Measurements from ENCODE around the gene JOSD1. TPM values are rescaled to one million over a fixed set of nuclear protein-coding genes. Genes with fewer than 3 reads are reported as not detected.

The JOSD1 gene
- total and polyA plus RNA-seq, 2 donors (not counting 1 experiment from before 2014, with no cell fraction given): 40.5 to 59.1 TPM

DNA sequence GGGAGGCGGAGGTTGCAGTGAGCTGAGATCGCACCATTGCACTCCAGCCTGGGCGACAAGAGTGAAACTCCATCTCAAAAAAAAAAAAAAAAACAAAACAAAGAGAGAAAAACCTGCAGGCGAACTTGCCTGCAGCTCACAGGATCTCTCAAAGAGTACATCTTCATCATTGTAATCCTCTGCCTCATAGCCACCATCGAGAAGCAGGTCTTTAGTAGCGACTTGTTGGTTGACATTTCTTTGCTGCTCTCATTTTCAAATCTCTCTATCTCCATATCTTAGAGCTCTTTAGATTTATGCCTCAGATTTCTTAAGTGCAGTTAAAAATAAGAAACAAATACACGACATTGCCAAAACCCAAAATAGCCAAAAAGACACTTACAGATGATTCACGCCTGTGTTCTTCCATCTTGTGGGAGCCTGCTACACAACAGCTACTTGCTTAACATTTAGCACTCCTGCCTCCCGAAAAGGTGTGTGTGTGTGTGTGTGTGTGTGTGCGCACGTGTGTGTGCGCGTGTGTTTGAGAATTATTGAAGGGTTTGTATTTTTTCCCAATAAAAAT is 59.2 kb downstream of the JOSD1 start:
- H3K9ac ChIP-seq (ENCODE audit: insufficient read depth, low read length): no peak overlapping the region
- no peaks in the 10 kb centered on the region for H3K36me3 ChIP-seq (ENCODE audit: control insufficient read depth, insufficient read depth, low read length)
- H2AFZ ChIP-seq (ENCODE audit: low read length): no peak overlapping the region
- H3K9me3 ChIP-seq (ENCODE audit: control insufficient read depth, insufficient read depth, low read depth, low read length): no peaks in the 10 kb centered on the region
- no peaks in the 10 kb centered on the region for H3K79me2 ChIP-seq (ENCODE audit: control insufficient read depth, insufficient read depth, low read length)
- H3K4me2 ChIP-seq (ENCODE audit: extremely low read depth, insufficient read depth, low read length): no peak overlapping the region
- no peaks in the 10 kb centered on the region for H3K27me3 ChIP-seq (ENCODE audit: control insufficient read depth, insufficient read depth, low read length)
- no peak for TF ChIP-seq EZH2 (IDR thresholded peaks at IDR 0.05; ENCODE audit: low read length, missing control alignments)
- TF ChIP-seq, protein P1, sequence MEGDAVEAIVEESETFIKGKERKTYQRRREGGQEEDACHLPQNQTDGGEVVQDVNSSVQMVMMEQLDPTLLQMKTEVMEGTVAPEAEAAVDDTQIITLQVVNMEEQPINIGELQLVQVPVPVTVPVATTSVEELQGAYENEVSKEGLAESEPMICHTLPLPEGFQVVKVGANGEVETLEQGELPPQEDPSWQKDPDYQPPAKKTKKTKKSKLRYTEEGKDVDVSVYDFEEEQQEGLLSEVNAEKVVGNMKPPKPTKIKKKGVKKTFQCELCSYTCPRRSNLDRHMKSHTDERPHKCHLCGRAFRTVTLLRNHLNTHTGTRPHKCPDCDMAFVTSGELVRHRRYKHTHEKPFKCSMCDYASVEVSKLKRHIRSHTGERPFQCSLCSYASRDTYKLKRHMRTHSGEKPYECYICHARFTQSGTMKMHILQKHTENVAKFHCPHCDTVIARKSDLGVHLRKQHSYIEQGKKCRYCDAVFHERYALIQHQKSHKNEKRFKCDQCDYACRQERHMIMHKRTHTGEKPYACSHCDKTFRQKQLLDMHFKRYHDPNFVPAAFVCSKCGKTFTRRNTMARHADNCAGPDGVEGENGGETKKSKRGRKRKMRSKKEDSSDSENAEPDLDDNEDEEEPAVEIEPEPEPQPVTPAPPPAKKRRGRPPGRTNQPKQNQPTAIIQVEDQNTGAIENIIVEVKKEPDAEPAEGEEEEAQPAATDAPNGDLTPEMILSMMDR (conservative IDR thresholded peaks at IDR 0.05 in 1 of 2, IDR thresholded peaks at IDR 0.05 in 1 of 2; ENCODE audit: low read depth in 1 of 2, low read length in 2 of 2): no peak
- H3K4me3 ChIP-seq (replicated peaks in 1 of 4; ENCODE audit: control extremely low read depth in 1 of 4, insufficient read depth in 1 of 4, low read depth in 3 of 4, low read length in 4 of 4): no peak overlapping the region
- no peaks in the 10 kb centered on the region for H3K4me1 ChIP-seq (ENCODE audit: control insufficient read depth, extremely low read depth, insufficient read depth, low read length)
- no peak overlapping the region for H3K27ac ChIP-seq (ENCODE audit: insufficient read depth, low read length)
- no peaks in the 10 kb centered on the region for H4K20me1 ChIP-seq (ENCODE audit: control insufficient read depth, extremely low read depth, insufficient read depth, low read length)
- DNase-seq (ENCODE audit: low read depth in 2 of 2): no peak

DNA sequence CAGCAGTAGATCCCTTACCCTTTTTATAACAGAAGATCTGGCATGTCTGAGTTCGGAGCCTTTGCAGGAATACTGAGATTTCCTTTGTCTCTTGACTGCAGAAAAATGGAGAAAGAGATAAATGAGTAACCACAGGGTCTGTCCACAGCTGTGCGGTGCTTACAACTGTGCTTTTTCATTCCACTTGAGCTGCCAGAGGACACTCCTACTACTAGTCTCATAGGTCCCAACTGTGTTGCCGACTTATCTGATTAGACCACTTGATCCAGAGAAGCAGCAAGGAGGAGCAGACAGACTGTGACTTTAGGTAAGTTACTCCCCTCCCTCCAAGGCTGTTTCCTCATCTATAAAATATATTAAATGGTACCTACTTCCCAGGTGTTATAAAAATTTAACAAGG is 62.0 kb downstream of the JOSD1 start:
- no peak overlapping the region for H3K4me3 ChIP-seq (replicated peaks in 1 of 4; ENCODE audit: control extremely low read depth in 1 of 4, insufficient read depth in 1 of 4, low read depth in 3 of 4, low read length in 4 of 4)

DNA sequence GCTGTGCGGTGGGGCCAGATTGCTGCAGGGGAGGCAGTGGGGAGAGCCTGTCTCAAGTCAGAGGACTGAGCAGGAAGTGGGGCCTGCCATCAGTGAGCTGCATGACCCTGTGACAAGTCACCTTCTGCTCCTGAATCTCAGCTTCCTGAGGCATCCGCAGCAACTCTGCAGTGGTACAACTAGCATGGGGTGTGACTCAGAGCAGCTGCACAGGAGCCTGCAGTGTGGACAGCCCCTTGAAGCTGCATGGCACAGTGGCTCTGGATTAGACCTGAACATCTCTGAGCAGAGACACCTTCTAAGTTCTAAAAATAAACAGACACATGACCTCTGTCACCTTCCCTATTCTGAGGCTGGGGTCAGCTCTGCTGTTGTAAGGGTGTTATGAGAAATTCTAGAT is 62.5 kb downstream of the JOSD1 start:
- H3K9me3 ChIP-seq (ENCODE audit: control insufficient read depth, insufficient read depth, low read depth, low read length): no peaks in the 10 kb centered on the region
- peak in 1 of 2 donors; percentile 10 for DNase-seq (ENCODE audit: low read depth in 2 of 2)
- H4K20me1 ChIP-seq (ENCODE audit: control insufficient read depth, extremely low read depth, insufficient read depth, low read length): no peaks in the 10 kb centered on the region
- no peak overlapping the region for H3K9ac ChIP-seq (ENCODE audit: insufficient read depth, low read length)
- H3K27ac ChIP-seq (ENCODE audit: insufficient read depth, low read length): no peak overlapping the region
- H3K36me3 ChIP-seq (ENCODE audit: control insufficient read depth, insufficient read depth, low read length): no peaks in the 10 kb centered on the region
- H2AFZ ChIP-seq (ENCODE audit: low read length): no peak overlapping the region
- H3K79me2 ChIP-seq (ENCODE audit: control insufficient read depth, insufficient read depth, low read length): no peaks in the 10 kb centered on the region
- H3K27me3 ChIP-seq (ENCODE audit: control insufficient read depth, insufficient read depth, low read length): no peaks in the 10 kb centered on the region
- no peak overlapping the region for H3K4me2 ChIP-seq (ENCODE audit: extremely low read depth, insufficient read depth, low read length)
- no peak overlapping the region for H3K4me3 ChIP-seq (replicated peaks in 1 of 4; ENCODE audit: control extremely low read depth in 1 of 4, insufficient read depth in 1 of 4, low read depth in 3 of 4, low read length in 4 of 4)
- no peaks in the 10 kb centered on the region for H3K4me1 ChIP-seq (ENCODE audit: control insufficient read depth, extremely low read depth, insufficient read depth, low read length)
- TF ChIP-seq, protein P1 (conservative IDR thresholded peaks at IDR 0.05 in 1 of 2, IDR thresholded peaks at IDR 0.05 in 1 of 2; ENCODE audit: low read depth in 1 of 2, low read length in 2 of 2): no peak
- TF ChIP-seq EZH2 (IDR thresholded peaks at IDR 0.05; ENCODE audit: low read length, missing control alignments): no peak

More for the DNA sequence above, 62.0 kb downstream of the JOSD1 start:
- Histone ChIP-seq H2AFZ (ENCODE audit: low read length) (no peak overlapping the region), H3K27ac (ENCODE audit: insufficient read depth, low read length) (no peak overlapping the region), H3K79me2 (ENCODE audit: control insufficient read depth, insufficient read depth, low read length) (no peaks in the 10 kb centered on the region), H3K9ac (ENCODE audit: insufficient read depth, low read length) (no peak overlapping the region), H3K9me3 (ENCODE audit: control insufficient read depth, insufficient read depth, low read depth, low read length) (no peaks in the 10 kb centered on the region), H4K20me1 (ENCODE audit: control insufficient read depth, extremely low read depth, insufficient read depth, low read length) (no peaks in the 10 kb centered on the region), H3K27me3 (ENCODE audit: control insufficient read depth, insufficient read depth, low read length) (no peaks in the 10 kb centered on the region), H3K36me3 (ENCODE audit: control insufficient read depth, insufficient read depth, low read length) (no peaks in the 10 kb centered on the region), H3K4me2 (ENCODE audit: extremely low read depth, insufficient read depth, low read length) (no peak overlapping the region), H3K4me1 (ENCODE audit: control insufficient read depth, extremely low read depth, insufficient read depth, low read length) (no peaks in the 10 kb centered on the region)
- peak in 1 of 2 donors; percentile 52 for DNase-seq (ENCODE audit: low read depth in 2 of 2)
- no peak for TF ChIP-seq EZH2 (IDR thresholded peaks at IDR 0.05; ENCODE audit: low read length, missing control alignments)
- TF ChIP-seq, protein P1 (conservative IDR thresholded peaks at IDR 0.05 in 1 of 2, IDR thresholded peaks at IDR 0.05 in 1 of 2; ENCODE audit: low read depth in 1 of 2, low read length in 2 of 2): no peak

Other genes with a start within 250 kb of the JOSD1 start
- not detected in 2 replicates for gene KCNJ4, start 245.7 kb downstream of the JOSD1 start, total RNA-seq
- not detected in 2 replicates for gene KCNJ4, start 245.7 kb downstream of the JOSD1 start, polyA plus RNA-seq
- gene KDELR3, start 232.8 kb downstream of the JOSD1 start, total RNA-seq: 42.1 and 78.8 TPM in 2 replicates
- 161 and 305 TPM in 2 replicates for gene KDELR3, start 232.8 kb downstream of the JOSD1 start, polyA plus RNA-seq
- 362 and 420 TPM in 2 replicates for gene DDX17, start 194.6 kb downstream of the JOSD1 start, total RNA-seq
- gene DDX17, start 194.6 kb downstream of the JOSD1 start, polyA plus RNA-seq: 244 and 325 TPM in 2 replicates
- 4.0 and 5.1 TPM in 2 replicates for gene DMC1, start 130.8 kb downstream of the JOSD1 start, total RNA-seq
- gene DMC1, start 130.8 kb downstream of the JOSD1 start, polyA plus RNA-seq: 0.54 and 5.9 TPM in 2 replicates
- gene FAM227A, start 44.6 kb downstream of the JOSD1 start, total RNA-seq: 0.66 and 0.77 TPM in 2 replicates
- 0.19 and 0.69 TPM in 2 replicates for gene FAM227A, start 44.6 kb downstream of the JOSD1 start, polyA plus RNA-seq
- gene CBY1, start 44.3 kb downstream of the JOSD1 start, total RNA-seq: 14.5 and 16.2 TPM in 2 replicates
- 35.5 and 42.3 TPM in 2 replicates for gene CBY1, start 44.3 kb downstream of the JOSD1 start, polyA plus RNA-seq
- 61.1 and 65.0 TPM in 2 replicates for gene TOMM22, start 19.0 kb downstream of the JOSD1 start, total RNA-seq
- 80.3 and 112 TPM in 2 replicates for gene TOMM22, start 19.0 kb downstream of the JOSD1 start, polyA plus RNA-seq
- gene GTPBP1, start 5.0 kb upstream of the JOSD1 start, total RNA-seq: 18.0 and 23.1 TPM in 2 replicates
- gene GTPBP1, start 5.0 kb upstream of the JOSD1 start, polyA plus RNA-seq: 20.6 and 26.6 TPM in 2 replicates
- gene SUN2, start 55.1 kb upstream of the JOSD1 start, total RNA-seq: 42.1 and 76.6 TPM in 2 replicates
- gene SUN2, start 55.1 kb upstream of the JOSD1 start, polyA plus RNA-seq: 26.2 and 27.4 TPM in 2 replicates
- gene DNAL4, start 93.2 kb upstream of the JOSD1 start, total RNA-seq: 23.4 and 25.1 TPM in 2 replicates
- 9.0 and 13.3 TPM in 2 replicates for gene DNAL4, start 93.2 kb upstream of the JOSD1 start, polyA plus RNA-seq
- gene NPTXR, start 143.1 kb upstream of the JOSD1 start, total RNA-seq: 1.0 and 2.0 TPM in 2 replicates
- 0.84 and 1.0 TPM in 2 replicates for gene NPTXR, start 143.1 kb upstream of the JOSD1 start, polyA plus RNA-seq
- gene CBX6, start 171.3 kb upstream of the JOSD1 start, total RNA-seq: 45.7 and 53.8 TPM in 2 replicates
- 20.3 and 25.5 TPM in 2 replicates for gene CBX6, start 171.3 kb upstream of the JOSD1 start, polyA plus RNA-seq